K562 (cell line): ENCODE measurements around the gene GSDME. TPM values are rescaled to one million over a fixed set of nuclear protein-coding genes. Genes with fewer than 3 reads are reported as not detected.
A peak's percentile ranks its signal among the peaks of the same experiment; 100 is the strongest.

Experiments
- ATAC-seq: fragments of 200-7000 bp; cut with Tn5 transposase; 3 replicates; pipeline ENCODE4 v1.9.1; 2020; ENCODE audit warnings: moderate library complexity
- BruUV-seq: library from RNA; stranded (reverse); fragments of 400-500 nt; replicated peaks from 2 replicates; lab custom pipeline; 2021; lab: Mats Ljungman, UMichigan
- CTCF ChIA-PET: fragments of 300-600 bp; formaldehyde crosslinking; extraction: SDS; loops from one replicate; lab custom pipeline; 2021; ENCODE audit warnings: low intra/inter-chr PET ratio; lab: Yijun Ruan, JAX
- POLR2A ChIA-PET: fragments of 300-600, 350-650 bp; sonication (Branson Sonifier 250); formaldehyde crosslinking; extraction: SDS; loops from one replicate; lab custom pipeline; 2021; ENCODE audit warnings: antibody characterized with exemption, inconsistent platforms; lab: Yijun Ruan, JAX
- DNase-seq, 4 experiments: peaks; one replicate each; pipeline versions ENCODE4 v3.0.0 to v3.0.0-alpha.2; 2011 to 2018; ENCODE audit warnings: low spot score in 3 of 4, mixed read lengths in 3 of 4; ENCODE audit errors: extremely low read depth in 1 of 4
- FAIRE-seq: peaks from 2 replicates; lab custom pipeline; 2011; peaks lifted over from hg19 to GRCh38; lab: Jason Lieb, UNC
- H2AFZ ChIP-seq: 2 replicates; pipeline ENCODE4 v1.6.0; 2011; ENCODE audit warnings: low read depth, low read length, control low read depth, inconsistent platforms
- H3K27ac ChIP-seq: fragments of 200-600 bp; 3 replicates; pipeline ENCODE4 v1.8.0; 2011; ENCODE audit warnings: low read depth, mild to moderate bottlenecking, control low read depth, inconsistent platforms, low read length, moderate library complexity, mixed read lengths; ENCODE audit errors: extremely low read depth
- H3K27me3 ChIP-seq, 2 experiments: fragments of 300-600 bp in 1 of 2; 2 replicates in 1 of 2; 3 replicates in 1 of 2; pipeline versions ENCODE4 v1.6.0 to v1.8.0; 2011; ENCODE audit warnings: inconsistent platforms in 2 of 2, low read length in 2 of 2, mild to moderate bottlenecking in 1 of 2, mixed read lengths in 1 of 2, moderate library complexity in 1 of 2; ENCODE audit not compliant: control insufficient read depth in 2 of 2, insufficient read depth in 2 of 2
- H3K36me3 ChIP-seq: fragments of 300-600 bp; 3 replicates; pipeline ENCODE4 v1.8.0; 2011; ENCODE audit warnings: mild to moderate bottlenecking, low read length, inconsistent platforms; ENCODE audit not compliant: control insufficient read depth, insufficient read depth
- H3K4me1 ChIP-seq, 2 experiments: fragments of 200-600 bp in 1 of 2; replicated peaks in 1 of 2; 2 replicates in 1 of 2; 3 replicates in 1 of 2; pipeline versions ENCODE4 v1.5.1 to v1.8.0; 2011; ENCODE audit warnings: inconsistent platforms in 2 of 2, low read length in 2 of 2, mild to moderate bottlenecking in 1 of 2, mixed read lengths in 1 of 2, moderate library complexity in 1 of 2; ENCODE audit not compliant: control insufficient read depth in 2 of 2, insufficient read depth in 2 of 2
- H3K4me2 ChIP-seq: 2 replicates; pipeline ENCODE4 v1.6.1; 2011; ENCODE audit warnings: low read length, control low read depth, inconsistent platforms, mixed read lengths; ENCODE audit not compliant: insufficient read depth
- H3K4me3 ChIP-seq: fragments of 200-600 bp; sonication (generic), shearing (Covaris generic); 2 replicates; pipeline ENCODE4 v1.5.1; 2016; ENCODE audit warnings: control low read depth, inconsistent platforms
- H3K79me2 ChIP-seq: fragments of 200-600 bp; 3 replicates; pipeline ENCODE4 v1.8.0; 2011; ENCODE audit warnings: low read length, inconsistent platforms; ENCODE audit not compliant: control insufficient read depth, insufficient read depth
- H3K9ac ChIP-seq, 2 experiments: 2 replicates each; pipeline versions ENCODE4 v1.6.0 to v1.6.1; 2011; ENCODE audit warnings: low read depth in 2 of 2, low read length in 2 of 2, control low read depth in 1 of 2, inconsistent platforms in 1 of 2, mild to moderate bottlenecking in 1 of 2, mixed read lengths in 1 of 2; ENCODE audit not compliant: insufficient read depth in 1 of 2
- H3K9me1 ChIP-seq: one replicate; pipeline ENCODE4 v1.6.0; 2011; ENCODE audit warnings: inconsistent platforms, mild to moderate bottlenecking, low read length, moderate library complexity; ENCODE audit not compliant: control insufficient read depth, insufficient read depth
- H3K9me3 ChIP-seq: replicated peaks from 2 replicates; pipeline ENCODE4 v1.5.1; 2011; ENCODE audit warnings: low read depth, low read length, inconsistent platforms; ENCODE audit not compliant: control insufficient read depth, insufficient read depth
- H4K20me1 ChIP-seq: replicated peaks from 2 replicates; pipeline ENCODE4 v1.6.1; 2011; ENCODE audit warnings: low read length, inconsistent platforms, mixed read lengths; ENCODE audit not compliant: control insufficient read depth, insufficient read depth
- SPI1 ChIP-seq: IDR thresholded peaks from 2 replicates; pipeline ENCODE4 v1.6.1; 2011; ENCODE audit warnings: low read depth, low read length, control low read depth, borderline replicate concordance
- ZNF197 ChIP-seq: fragments of 200-800 bp; sonication (Bioruptor generic); IDR thresholded peaks from 2 replicates; pipeline ENCODE4 v1.6.1; 2016; ENCODE audit warnings: low read depth, missing genetic modification characterization, missing compliant biosample characterization
- WGBS: fragments of 100-300 bp; shearing (Covaris generic); methylation state at CpG from one replicate; pipeline ENCODE4 v1.1.6; 2016; ENCODE audit warnings: low coverage, mixed read lengths; ENCODE audit not compliant: insufficient coverage; ENCODE audit errors: missing lambda C conversion rate; 5-methylcytosine and 5-hydroxymethylcytosine counted together
- in situ Hi-C: fragments of 300-500 bp; cut with MboI; formaldehyde crosslinking; loops from 4 replicates; pipeline ENCODE4 v1.15.0; 2018; ENCODE audit warnings: inconsistent platforms, mixed read lengths
- intact Hi-C: fragments of 100-400 bp; cut with micrococcal nuclease; formaldehyde crosslinking; loops from 2 replicates; pipeline ENCODE4 v1.14.2; 2022
- polyA plus RNA-seq, 8 experiments: library from polyadenylated mRNA; depleted of rRNA in 4 of 8; stranded (reverse) in 5 of 8; unstranded in 3 of 8; fragments of >200 nt; fragmentation: Nextera tagmentation in 2 of 8; fragmentation: Illumina TruSeq in 1 of 8; extraction: Ambion mirVana in 2 of 8; extraction: Trizol in 1 of 8; gene quantifications; 2 replicates each; pipeline versions ENCODE4 v1.2.1 to v1.2.3, GENCODE V29; 2011 to 2014; ENCODE audit warnings: inconsistent platforms in 1 of 8, missing spikeins in 1 of 8
- total RNA-seq, 7 experiments: library from RNA; depleted of rRNA in 6 of 7; stranded (reverse); fragments of >200 nt in 6 of 7; fragmentation: Illumina TruSeq in 2 of 7; extraction: Trizol in 2 of 7; gene quantifications; 2 replicates each; pipeline versions ENCODE4 v1.2.1 to v1.2.3, GENCODE V29; 2011 to 2021; ENCODE audit warnings: low replicate concordance in 1 of 7
- TF ChIP-seq, protein P1 (sequence below): fragments of 250-450 bp; sonication (Bioruptor Pico); IDR thresholded peaks from 2 replicates; pipeline ENCODE4 v1.5.0; 2021; ENCODE audit warnings: mild to moderate bottlenecking, moderate library complexity

The GSDME gene
- total and polyA plus RNA-seq, 9 of the 15 experiments (the other 6 are each of a cell fraction or from before 2014, with no cell fraction given) = 0.37 to 1.9 (median 0.62) TPM

DNA sequence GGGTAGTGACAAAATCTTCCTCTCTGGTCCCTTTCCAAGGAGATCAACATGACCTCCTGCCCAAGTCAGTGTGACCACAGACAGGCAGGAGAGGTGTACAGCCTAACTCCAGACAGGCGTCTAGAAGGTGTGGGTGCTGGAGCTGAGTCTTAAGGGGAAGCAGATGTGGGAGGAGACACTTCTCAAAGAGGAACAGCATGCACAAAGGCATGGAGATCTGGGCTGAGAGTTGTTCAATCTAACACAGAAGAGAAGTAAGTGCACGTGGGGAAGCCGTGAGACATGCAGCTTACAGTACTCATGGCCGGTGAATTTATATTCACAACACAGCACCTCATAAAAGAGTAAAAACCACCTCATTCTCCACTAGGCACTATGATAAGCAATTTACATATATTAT is 23.8 kb upstream of the GSDME start:
- no peaks in the 10 kb centered on the region for H3K9me3 ChIP-seq
- POLR2A ChIA-PET = interaction anchor here (0.9 kb wide), 1 partner anchor 9 kb away, joined by 3 read pairs; no protein-coding TSS in a partner anchor
- H3K9me1 ChIP-seq = no peaks in the 10 kb centered on the region
- no peak for FAIRE-seq
- WGBS = 56% methylated on average over 4 of the region's 4 CpGs
- no peak overlapping the region for H3K9ac ChIP-seq
- CTCF ChIA-PET = no interaction called here
- intact Hi-C loops (no loop called here), in situ Hi-C loops (no loop called here)
- no peaks in the 10 kb centered on the region for H4K20me1 ChIP-seq
- H3K4me1 ChIP-seq = peaks cover 3 to 16% of the 10 kb centered on the region in 2 experiments; a peak in 3 of 5 replicates
- no peak overlapping the region for H3K4me3 ChIP-seq
- H3K36me3 ChIP-seq = no peaks in the 10 kb centered on the region
- H3K79me2 ChIP-seq = no peaks in the 10 kb centered on the region; the same call in 2 of the 3 replicates
- no peak overlapping the region for H3K4me2 ChIP-seq
- no peak overlapping the region for H3K27ac ChIP-seq
- no peak overlapping the region for H2AFZ ChIP-seq
- DNase-seq = no peak
- BruUV-seq = no TSS peak
- TF ChIP-seq SPI1 (peak; percentile 19; the same call in 1 of the 2 replicates), ZNF197 (CRISPR knock-in tag) (no peak)
- TF ChIP-seq, protein P1, sequence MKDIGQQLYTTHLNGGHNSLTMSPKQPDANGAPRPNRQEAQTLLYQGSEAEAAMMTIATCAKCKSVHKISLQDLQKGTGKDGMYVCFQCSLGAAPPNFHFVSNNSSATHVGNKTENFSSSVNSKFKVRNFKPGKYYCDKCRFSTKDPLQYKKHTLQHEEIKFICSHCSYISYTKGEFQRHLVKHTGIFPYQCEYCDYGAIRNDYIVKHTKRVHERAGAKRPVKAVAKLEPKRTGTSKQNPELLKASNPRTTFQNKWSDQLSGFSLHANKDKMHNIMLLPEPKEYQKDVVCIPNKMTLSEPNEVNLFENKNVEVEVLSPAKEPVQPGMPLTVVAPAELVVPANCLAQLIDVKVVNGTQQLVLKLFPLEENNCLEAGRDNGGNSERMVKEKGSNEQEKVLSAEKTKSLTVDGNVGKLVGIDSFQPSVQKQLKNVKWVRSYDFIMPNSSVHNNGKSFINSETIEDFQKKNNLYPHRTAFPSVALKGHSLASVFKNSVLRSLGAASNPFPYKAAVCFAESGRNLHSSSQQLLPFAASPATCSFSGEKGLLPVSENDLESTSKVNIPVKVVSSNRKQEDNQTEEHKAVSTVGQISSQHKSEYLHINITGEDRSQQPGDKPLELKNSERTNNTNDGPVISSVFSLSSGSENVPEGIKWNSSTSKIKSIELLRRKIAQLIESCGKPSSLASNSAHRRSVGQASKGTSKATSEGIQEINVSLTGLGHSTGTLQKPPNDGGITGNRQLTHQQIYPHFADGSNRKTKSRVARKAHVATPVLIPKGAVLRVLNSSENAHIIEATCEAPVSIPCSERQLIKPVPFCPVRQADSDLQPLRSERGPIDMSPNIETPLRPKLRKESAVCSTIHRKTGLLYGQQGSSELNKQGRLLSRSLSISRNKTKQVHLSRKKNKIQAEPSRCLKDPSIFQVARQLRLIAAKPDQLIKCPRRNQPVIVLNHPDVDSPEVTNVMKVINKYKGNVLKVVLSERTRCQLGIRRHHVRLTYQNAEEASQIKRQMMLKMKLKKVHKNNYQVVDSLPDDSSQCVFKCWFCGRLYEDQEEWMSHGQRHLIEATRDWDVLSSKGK = no peak
- ATAC-seq = no peak
- no peaks in the 10 kb centered on the region for H3K27me3 ChIP-seq
